ENCODE measurements around the gene TMEM273.
"Not testable (repeated sequence)": the region's sequence is repeated elsewhere in the genome, so short reads cannot be mapped to it uniquely, and the experiment has no call there.

Gene TMEM273

GRCh38 chr10:49207113-49207512 lies 18.9 kb upstream of the TMEM273 start:
- DNase-seq, result no peak
- intact Hi-C loops (cut with DNase I), result no loop called here

GRCh38 chr10:49205206-49205605 lies 17.0 kb upstream of the TMEM273 start:
- intact Hi-C loops (cut with DNase I), result no loop called here
- no peak for DNase-seq

- intact Hi-C loops (cut with DNase I), result no loop called here
- DNase-seq, result no peak
Observed at GRCh38 chr10:49204119-49204518, 15.9 kb upstream of the TMEM273 start.

- DNase-seq, result no peak
- intact Hi-C loops (cut with DNase I), result no loop called here
Observed at GRCh38 chr10:49202266-49202665, 14.1 kb upstream of the TMEM273 start.

GRCh38 chr10:49200854-49201253 lies 12.7 kb upstream of the TMEM273 start:
- intact Hi-C loops (cut with DNase I), result no loop called here
- no peak for DNase-seq

- no peak for DNase-seq
- intact Hi-C loops (cut with DNase I), result no loop called here
Observed at GRCh38 chr10:49197171-49197570, 9.0 kb upstream of the TMEM273 start.

GRCh38 chr10:49195864-49196263 lies 7.7 kb upstream of the TMEM273 start:
- DNase-seq, result not testable (repeated sequence)

GRCh38 chr10:49194212-49194920 lies 6.2 kb upstream of the TMEM273 start:
- no peak for DNase-seq
- intact Hi-C loops (cut with DNase I), result no loop called here

More at GRCh38 chr10:49195864-49196263, 7.7 kb upstream of the TMEM273 start:
- intact Hi-C loops (cut with DNase I), result not testable (repeated sequence)

GRCh38 chr10:49191349-49191748 lies 3.2 kb upstream of the TMEM273 start:
- intact Hi-C loops (cut with DNase I), result no loop called here

GRCh38 chr10:49189422-49189821 lies 1.2 kb upstream of the TMEM273 start:
- intact Hi-C loops (cut with DNase I), result no loop called here
- peak in 2 of 10 donors; percentile 23 to 62 for DNase-seq

More at GRCh38 chr10:49191349-49191748, 3.2 kb upstream of the TMEM273 start:
- no peak for DNase-seq

GRCh38 chr10:49187044-49187484 lies 1.1 kb downstream of the TMEM273 start:
- intact Hi-C loops (cut with DNase I), result no loop called here
- peak in 1 of 10 donors; percentile 57 for DNase-seq

- intact Hi-C loops (cut with DNase I), result no loop called here
- DNase-seq, result no peak
Observed at GRCh38 chr10:49186613-49187012, 1.6 kb downstream of the TMEM273 start.

GRCh38 chr10:49185213-49185612 lies 3.0 kb downstream of the TMEM273 start:
- DNase-seq, result peak in 1 of 10 donors; percentile 33
- intact Hi-C loops (cut with DNase I), result no loop called here

GRCh38 chr10:49184642-49185111 lies 3.5 kb downstream of the TMEM273 start:
- no peak for DNase-seq
- intact Hi-C loops (cut with DNase I), result no loop called here

GRCh38 chr10:49183596-49184542 lies 4.3 kb downstream of the TMEM273 start:
- DNase-seq, result peak in 1 of 10 donors; percentile 26
- intact Hi-C loops (cut with DNase I), result no loop called here

GRCh38 chr10:49182776-49183175 lies 5.4 kb downstream of the TMEM273 start:
- intact Hi-C loops (cut with DNase I), result no loop called here
- no peak for DNase-seq

- DNase-seq, result no peak
Observed at GRCh38 chr10:49180444-49180860, 7.7 kb downstream of the TMEM273 start.

GRCh38 chr10:49179699-49180443 lies 8.3 kb downstream of the TMEM273 start:
- DNase-seq, result peak in 1 of 10 donors; percentile 70
- intact Hi-C loops (cut with DNase I), result no loop called here

More at GRCh38 chr10:49180444-49180860, 7.7 kb downstream of the TMEM273 start:
- intact Hi-C loops (cut with DNase I), result no loop called here

- no peak for DNase-seq
- intact Hi-C loops (cut with DNase I), result no loop called here
Observed at GRCh38 chr10:49178489-49179471, 9.4 kb downstream of the TMEM273 start.
